ENCODE data around the gene INSYN2B. TPM values are rescaled to one million over a fixed set of nuclear protein-coding genes. Genes with fewer than 3 reads are reported as not detected.

The INSYN2B gene
- polyA plus RNA-seq: 2.0 and 2.6 TPM in 2 replicates

GRCh38 chr5:169980418-169981053 is at the start of gene INSYN2B:
INSYN2B (minus strand) TSS chr5:169980495; CDS start chr5:169883898, 96,597 bp downstream.

Other genes with a start within 250 kb of the INSYN2B start
- gene FOXI1, start 125.4 kb upstream of the INSYN2B start, polyA plus RNA-seq: not detected in 2 replicates